ENCODE measurements around the gene HOXA6. TPM values are rescaled to one million over a fixed set of nuclear protein-coding genes. Genes with fewer than 3 reads are reported as not detected.

The HOXA6 gene
- polyA plus RNA-seq, 1 experiment = 1.2 TPM

DNA sequence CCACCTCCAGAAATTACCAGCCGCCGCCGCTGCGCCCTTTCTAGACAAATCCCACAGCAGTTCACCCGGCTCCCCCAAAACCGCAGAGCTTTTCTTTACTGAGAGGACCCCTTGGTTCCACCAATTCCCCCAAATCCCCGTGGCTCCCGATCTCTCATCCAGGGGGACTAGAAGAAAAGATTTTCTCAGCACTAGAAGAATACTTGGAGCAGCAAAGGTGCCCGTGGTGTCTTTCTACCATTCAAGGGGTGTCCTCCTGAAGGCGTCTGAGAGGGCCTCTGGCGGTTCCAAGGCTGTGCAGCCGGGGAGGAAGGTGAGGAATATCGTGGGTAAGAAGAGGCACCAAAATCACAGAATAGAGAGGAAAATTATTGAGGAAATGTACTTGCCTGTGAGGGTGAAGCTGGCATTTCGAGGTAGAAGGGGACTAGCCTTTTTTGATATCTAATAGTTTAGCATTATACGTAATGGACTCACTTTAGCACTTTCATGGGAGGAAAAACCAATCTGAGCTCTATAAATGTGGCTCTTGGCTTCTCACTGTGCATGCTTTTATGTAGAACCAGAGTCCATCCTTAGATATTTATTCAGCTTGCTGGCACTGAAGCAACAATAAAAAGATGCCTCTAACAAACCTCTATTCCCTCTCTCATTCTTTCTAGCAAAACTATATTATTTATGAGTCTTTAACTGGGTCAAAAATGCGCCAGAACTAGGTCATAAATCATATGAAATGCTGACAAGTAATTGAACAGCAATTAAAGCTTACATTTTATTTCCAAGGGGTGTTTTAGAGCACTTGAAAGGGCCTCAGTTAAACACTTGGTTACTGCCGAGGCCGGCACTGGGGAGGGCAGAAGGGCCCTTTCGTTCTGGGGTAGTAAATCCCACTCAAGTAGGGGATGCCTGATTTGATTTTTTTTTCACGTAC is 31.3 kb downstream of the HOXA6 start:
- TF ChIP-seq, protein P1, sequence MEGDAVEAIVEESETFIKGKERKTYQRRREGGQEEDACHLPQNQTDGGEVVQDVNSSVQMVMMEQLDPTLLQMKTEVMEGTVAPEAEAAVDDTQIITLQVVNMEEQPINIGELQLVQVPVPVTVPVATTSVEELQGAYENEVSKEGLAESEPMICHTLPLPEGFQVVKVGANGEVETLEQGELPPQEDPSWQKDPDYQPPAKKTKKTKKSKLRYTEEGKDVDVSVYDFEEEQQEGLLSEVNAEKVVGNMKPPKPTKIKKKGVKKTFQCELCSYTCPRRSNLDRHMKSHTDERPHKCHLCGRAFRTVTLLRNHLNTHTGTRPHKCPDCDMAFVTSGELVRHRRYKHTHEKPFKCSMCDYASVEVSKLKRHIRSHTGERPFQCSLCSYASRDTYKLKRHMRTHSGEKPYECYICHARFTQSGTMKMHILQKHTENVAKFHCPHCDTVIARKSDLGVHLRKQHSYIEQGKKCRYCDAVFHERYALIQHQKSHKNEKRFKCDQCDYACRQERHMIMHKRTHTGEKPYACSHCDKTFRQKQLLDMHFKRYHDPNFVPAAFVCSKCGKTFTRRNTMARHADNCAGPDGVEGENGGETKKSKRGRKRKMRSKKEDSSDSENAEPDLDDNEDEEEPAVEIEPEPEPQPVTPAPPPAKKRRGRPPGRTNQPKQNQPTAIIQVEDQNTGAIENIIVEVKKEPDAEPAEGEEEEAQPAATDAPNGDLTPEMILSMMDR (IDR thresholded peaks at IDR 0.05; ENCODE audit: low read depth, low read length) = no peak
- no peaks in the 10 kb centered on the region for H3K9me3 ChIP-seq (ENCODE audit: control insufficient read depth, insufficient read depth, low read length)
- no peaks in the 10 kb centered on the region for H3K27me3 ChIP-seq (ENCODE audit: control insufficient read depth, insufficient read depth, low read length)
- peak overlapping the region; percentile 98 for H3K27ac ChIP-seq (ENCODE audit: low read depth, low read length)
- H3K4me3 ChIP-seq (ENCODE audit: low read depth, low read length) = peak overlapping the region; percentile 84
- no peak for DNase-seq (ENCODE audit: low read depth, low spot score)
- POLR2A ChIA-PET = interaction anchor here (1.0 to 5.2 kb wide), 6 partner anchors 11 to 27 kb away, joined by 5 to 42 read pairs (median 8); partner anchors contain the start of genes HOXA1 and HOXA5
- CTCF ChIA-PET = interaction anchor here (0.6 to 2.0 kb wide), 10 partner anchors 12 to 435 kb away, joined by 3 to 12 read pairs (median 4); partner anchors contain the start of genes HOXA4 and HOXA5

DNA sequence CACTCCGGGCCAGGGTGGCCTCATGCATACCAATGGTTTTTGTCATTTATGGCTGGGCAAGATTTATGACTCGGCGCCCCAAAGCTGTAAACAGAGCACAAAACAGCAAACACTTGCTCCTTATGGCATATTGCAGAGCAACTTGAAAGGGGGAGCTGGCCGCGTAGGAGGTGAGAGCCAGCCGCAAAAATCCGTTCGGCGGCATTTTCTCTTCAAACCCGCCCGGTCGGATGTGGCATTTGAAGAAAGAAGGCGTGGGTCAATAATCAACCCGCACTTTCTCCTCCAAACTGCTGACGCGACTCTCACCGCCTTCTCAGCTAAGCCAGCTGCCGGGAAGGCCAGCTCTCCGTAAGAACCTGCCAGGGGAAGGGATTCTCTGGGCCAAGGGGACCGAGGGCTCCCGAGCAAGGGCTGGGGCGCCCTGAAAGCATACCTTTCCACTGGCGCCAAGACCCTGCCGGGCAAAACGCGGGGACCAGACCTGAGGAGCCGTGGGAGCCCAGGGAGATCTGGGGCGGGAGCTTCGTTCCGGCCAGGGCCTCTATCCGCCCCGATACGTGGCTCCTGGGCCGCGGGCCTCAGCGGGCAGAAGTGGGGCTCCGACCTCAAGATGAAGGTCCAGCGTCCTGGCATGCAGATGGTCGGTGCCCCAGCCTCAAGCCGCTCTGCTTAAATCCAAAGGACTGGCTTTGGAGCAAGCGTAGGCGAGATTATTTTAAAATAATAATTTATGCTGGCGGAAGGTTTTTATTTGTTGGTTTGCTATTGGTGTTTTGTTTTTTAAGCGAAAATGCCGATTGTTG is 32.1 kb downstream of the HOXA6 start:
- no peaks in the 10 kb centered on the region for H3K27me3 ChIP-seq (ENCODE audit: control insufficient read depth, insufficient read depth, low read length)

DNA sequence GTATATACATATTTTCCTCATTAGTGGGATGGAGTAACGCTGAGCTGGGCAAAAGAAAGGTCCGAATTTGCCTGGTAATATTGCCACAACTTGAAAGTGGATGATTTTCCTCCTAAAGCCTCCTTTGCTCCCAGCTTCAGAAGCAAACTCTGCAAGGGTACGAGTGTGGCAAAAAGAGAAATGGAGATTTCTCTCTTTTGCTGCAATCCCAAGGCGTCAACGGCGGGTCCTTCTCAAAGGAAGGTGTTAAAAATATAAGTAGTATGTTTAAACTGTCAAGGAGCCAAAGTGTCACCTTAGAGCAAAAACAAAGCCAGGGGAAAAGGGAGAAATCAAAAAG is 32.7 kb downstream of the HOXA6 start:
- POLR2A ChIA-PET = interaction anchor here (0.6 to 1.9 kb wide), 12 partner anchors 10 to 83 kb away, joined by 3 to 11 read pairs (median 6); partner anchors contain the start of genes HOXA1 and HOXA5

More for the DNA sequence above, 32.1 kb downstream of the HOXA6 start:
- peak; percentile 81 for DNase-seq (ENCODE audit: low read depth, low spot score)
- H3K9me3 ChIP-seq (ENCODE audit: control insufficient read depth, insufficient read depth, low read length) = no peaks in the 10 kb centered on the region
- TF ChIP-seq, protein P1 (IDR thresholded peaks at IDR 0.05; ENCODE audit: low read depth, low read length) = no peak
- CTCF ChIA-PET = interaction anchor here (0.6 to 2.0 kb wide), 9 partner anchors 9 to 284 kb away, joined by 3 to 12 read pairs (median 4); partner anchors contain the start of genes HOXA4 and HOXA5
- H3K4me3 ChIP-seq (ENCODE audit: low read depth, low read length) = peak overlapping the region; percentile 84
- POLR2A ChIA-PET = interaction anchor here (0.6 to 1.9 kb wide), 11 partner anchors 10 to 84 kb away, joined by 3 to 11 read pairs (median 6); partner anchors contain the start of genes HOXA1 and HOXA5
- peak overlapping the region; percentile 98 for H3K27ac ChIP-seq (ENCODE audit: low read depth, low read length)

DNA sequence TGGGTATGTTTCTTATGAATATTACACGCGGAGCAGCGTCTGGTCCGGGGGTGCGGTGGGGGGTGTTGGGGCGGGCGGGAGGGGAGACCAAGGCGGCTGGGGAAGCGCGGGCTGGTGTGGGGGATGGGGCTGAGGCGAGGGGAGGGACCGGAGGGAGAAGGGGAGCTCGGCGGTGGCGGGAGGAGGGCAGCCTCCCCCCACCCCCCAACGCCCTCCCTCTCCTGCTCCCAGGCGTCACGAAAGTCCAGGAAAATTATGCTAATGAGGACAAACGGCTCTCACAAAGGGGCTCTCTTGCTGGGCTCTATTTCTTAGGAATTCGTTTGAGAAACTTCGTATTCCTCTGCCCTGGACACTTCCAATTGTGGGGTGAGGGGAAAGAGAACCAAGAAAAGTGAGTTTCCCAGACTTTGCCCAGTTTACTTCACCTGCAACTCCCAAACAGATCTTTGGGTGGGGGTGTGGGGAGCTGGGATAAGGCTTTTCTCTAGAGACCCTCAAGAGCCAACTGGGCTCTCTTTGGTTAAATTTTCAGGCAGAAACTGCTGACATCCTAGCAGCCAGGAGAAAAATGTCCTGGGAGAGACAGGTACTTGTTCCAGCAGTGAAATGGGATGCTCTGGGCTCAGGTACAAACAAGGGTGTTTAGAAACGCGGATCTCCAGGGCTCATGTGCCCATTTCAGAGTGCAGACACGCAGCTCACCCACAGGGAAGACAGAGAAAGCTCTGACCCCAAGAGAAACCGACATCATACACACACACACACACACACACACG is 33.4 kb downstream of the HOXA6 start:
- H3K27ac ChIP-seq (ENCODE audit: low read depth, low read length) = peak overlapping the region; percentile 98
- no peak for DNase-seq (ENCODE audit: low read depth, low spot score)
- TF ChIP-seq, protein P1 (IDR thresholded peaks at IDR 0.05; ENCODE audit: low read depth, low read length) = no peak
- no peaks in the 10 kb centered on the region for H3K9me3 ChIP-seq (ENCODE audit: control insufficient read depth, insufficient read depth, low read length)
- ChIA-PET CTCF (interaction anchor here (1.1 to 1.7 kb wide), 6 partner anchors 10 to 283 kb away, joined by 3 to 4 read pairs (median 4); no protein-coding TSS in a partner anchor), POLR2A (interaction anchor here (0.5 to 1.9 kb wide), 11 partner anchors 9 to 916 kb away, joined by 3 to 11 read pairs (median 3); partner anchors contain the start of genes HOXA4 and HOXA5)
- no peaks in the 10 kb centered on the region for H3K27me3 ChIP-seq (ENCODE audit: control insufficient read depth, insufficient read depth, low read length)
- H3K4me3 ChIP-seq (ENCODE audit: low read depth, low read length) = peak overlapping the region; percentile 84

More for the DNA sequence above, 32.7 kb downstream of the HOXA6 start:
- no peak for DNase-seq (ENCODE audit: low read depth, low spot score)
- Histone ChIP-seq H3K9me3 (ENCODE audit: control insufficient read depth, insufficient read depth, low read length) (no peaks in the 10 kb centered on the region), H3K27me3 (ENCODE audit: control insufficient read depth, insufficient read depth, low read length) (no peaks in the 10 kb centered on the region), H3K4me3 (ENCODE audit: low read depth, low read length) (peak overlapping the region; percentile 84), H3K27ac (ENCODE audit: low read depth, low read length) (peak overlapping the region; percentile 98)
- TF ChIP-seq, protein P1 (IDR thresholded peaks at IDR 0.05; ENCODE audit: low read depth, low read length) = no peak
- CTCF ChIA-PET = interaction anchor here (1.1 to 1.7 kb wide), 7 partner anchors 10 to 283 kb away, joined by 3 to 12 read pairs (median 4); partner anchors contain the start of gene HOXA5
